NCI-H1694 treated with DMSO at 0.1 percent for 48 hours (cell line): ENCODE data around the gene NPLOC4.
"Not testable (repeated sequence)": the region's sequence is repeated elsewhere in the genome, so short reads cannot be mapped to it uniquely, and the experiment has no call there.

ENCODE experiments used
- DNase-seq: peaks from one replicate; lab custom pipeline; 2025; lab: John Stamatoyannopoulos, UW

NPLOC4 gene

DNA sequence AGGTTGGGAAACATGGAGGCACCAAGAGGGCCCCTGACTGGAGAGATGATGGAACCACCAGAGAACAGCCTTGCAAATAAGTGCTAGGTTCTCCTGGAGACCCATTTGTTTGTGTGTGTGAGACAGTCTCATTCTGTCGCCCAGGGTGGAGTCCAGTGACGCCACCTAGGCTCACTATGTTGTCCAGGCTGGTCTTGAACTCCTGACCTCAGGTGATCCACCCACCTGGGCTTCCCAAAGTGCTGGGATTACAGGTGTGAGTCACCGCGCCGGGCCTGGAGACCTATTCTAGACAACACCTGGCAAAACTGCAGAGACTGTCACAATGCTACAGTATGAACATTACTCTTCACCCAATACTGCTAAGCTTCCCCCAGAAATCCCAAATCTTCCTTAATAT, 1.5 kb downstream of the NPLOC4 start:
- no peak for DNase-seq

DNA sequence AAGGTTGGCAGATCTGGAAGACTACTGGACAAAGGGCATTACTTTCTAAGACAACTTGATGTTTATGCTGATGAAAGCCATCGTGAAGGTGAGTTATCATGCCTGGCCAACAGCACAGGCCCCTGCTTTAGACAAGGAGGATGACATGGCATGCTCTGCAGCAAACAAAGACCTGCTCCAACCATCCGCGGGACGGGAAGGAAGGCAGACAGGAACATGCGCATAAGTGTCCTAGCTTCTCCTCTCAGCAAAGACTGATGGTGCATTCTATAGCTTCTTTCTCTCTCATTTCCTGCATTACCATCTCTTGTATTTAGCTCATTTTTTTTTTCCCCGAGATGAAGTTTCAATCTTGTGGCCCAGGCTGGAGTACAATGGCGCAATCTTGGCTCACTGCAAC, 5.4 kb downstream of the NPLOC4 start:
- DNase-seq, result no peak

DNA sequence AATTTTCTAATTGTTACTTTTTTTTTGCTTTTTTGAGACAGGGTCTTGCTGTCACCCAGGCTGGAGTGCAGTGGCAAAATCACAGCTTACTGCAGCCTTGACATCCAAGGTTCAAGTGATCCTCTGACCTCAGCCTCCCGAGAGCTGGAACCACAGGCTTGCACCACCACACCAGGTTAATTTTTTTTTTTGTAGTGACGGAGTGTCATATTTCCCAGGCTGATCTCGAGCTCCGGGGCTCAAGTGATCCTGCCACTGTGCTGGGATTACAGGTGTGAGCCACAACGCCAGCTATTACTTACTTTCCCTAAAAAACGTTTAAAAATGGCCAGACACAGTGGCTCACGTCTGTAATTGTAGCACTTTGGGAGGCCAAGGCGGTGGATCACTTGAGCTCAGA, 6.6 kb downstream of the NPLOC4 start:
- DNase-seq, result no peak

DNA sequence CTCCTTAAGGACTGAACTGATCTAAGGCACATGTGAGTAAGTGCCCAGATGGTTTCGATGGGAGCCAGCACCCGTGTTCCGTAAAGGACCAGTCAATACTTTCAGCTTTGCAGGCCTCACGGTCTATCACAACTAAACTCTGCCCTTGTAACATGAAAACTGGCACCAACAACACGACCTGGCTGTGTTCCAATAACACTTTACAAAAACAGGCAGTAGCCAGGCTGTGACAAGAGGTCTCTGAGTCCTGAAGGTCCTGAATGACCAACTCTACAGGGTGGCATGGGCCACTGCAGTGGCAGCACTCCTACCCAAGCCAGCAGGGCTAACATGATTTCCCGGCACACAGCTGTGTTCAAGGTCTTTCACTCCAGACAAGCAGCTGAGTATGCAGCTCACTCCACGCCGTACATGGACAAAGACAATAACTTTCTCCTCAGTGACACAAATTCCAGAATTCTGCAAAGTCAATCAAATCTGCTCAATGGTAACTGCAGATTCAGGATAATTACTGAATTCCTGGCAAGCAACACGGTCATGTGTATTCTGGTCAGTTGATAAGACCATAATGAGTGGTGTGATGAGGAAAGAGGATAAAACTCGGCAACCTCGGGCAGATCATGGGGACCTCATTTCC, 15.3 kb downstream of the NPLOC4 start:
- DNase-seq, result no peak

DNA sequence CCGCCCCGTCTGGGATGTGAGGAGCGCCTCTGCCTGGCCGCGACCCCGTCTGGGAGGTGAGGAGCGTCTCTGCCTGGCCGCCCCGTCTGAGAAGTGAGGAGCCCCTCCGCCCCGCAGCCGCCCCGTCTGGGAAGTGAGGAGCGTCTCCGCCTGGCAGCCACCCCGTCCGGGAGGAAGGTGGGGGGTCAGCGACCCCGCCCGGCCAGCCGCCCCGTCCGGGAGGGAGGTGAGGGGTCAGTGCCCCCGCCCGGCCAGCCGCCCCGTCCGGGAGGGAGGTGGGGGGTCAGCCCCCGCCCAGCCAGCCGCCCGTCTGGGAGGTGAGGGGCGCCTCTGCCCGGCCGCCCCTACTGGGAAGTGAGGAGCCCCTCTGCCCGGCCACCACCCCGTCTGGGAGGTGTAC, 18.6 kb downstream of the NPLOC4 start:
- not testable (repeated sequence) for DNase-seq

DNA sequence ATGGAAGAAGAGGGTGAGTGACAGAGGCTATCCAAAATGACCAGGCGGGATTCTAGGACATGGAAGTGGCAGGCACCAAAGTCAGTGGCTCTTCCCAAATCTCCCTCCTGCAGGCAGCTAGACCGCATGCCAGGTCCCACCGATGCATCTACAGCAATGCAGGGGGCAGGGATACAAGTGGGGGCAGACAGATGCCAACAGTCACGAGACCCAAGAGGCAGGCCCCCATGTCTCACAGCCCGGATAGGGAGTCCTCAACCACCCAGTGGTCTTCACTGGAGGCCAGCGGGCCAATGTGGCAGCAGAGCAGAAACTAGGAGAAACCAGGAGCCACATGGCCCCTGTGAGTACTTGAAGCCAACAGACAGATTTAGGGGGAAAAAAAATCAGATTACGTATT, 20.0 kb downstream of the NPLOC4 start:
- DNase-seq, result no peak

DNA sequence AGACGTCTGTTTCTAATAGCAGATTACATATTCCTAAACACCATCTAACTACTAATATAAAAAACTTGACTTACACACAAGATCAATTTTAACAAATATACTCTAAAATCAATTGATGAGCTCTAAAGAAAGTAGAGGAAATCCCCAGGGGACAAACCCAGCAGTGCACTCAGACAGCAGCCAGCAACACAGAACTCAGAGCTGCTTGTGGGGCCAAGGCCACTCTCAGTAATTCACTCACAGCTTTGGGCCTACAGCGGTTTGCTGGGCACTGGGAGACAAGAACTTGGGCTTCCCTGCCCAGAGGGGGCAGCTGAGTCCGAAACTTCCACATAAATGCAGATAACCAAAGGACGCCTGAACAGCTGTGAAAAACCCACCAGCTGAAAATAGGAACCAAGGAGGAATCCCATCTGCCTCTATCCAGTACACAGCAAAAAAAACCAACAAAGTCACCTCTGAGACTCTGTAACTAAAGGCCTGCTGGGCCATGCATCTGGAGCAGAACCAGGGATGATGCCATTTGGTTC, 21.4 kb downstream of the NPLOC4 start:
- DNase-seq, result no peak

DNA sequence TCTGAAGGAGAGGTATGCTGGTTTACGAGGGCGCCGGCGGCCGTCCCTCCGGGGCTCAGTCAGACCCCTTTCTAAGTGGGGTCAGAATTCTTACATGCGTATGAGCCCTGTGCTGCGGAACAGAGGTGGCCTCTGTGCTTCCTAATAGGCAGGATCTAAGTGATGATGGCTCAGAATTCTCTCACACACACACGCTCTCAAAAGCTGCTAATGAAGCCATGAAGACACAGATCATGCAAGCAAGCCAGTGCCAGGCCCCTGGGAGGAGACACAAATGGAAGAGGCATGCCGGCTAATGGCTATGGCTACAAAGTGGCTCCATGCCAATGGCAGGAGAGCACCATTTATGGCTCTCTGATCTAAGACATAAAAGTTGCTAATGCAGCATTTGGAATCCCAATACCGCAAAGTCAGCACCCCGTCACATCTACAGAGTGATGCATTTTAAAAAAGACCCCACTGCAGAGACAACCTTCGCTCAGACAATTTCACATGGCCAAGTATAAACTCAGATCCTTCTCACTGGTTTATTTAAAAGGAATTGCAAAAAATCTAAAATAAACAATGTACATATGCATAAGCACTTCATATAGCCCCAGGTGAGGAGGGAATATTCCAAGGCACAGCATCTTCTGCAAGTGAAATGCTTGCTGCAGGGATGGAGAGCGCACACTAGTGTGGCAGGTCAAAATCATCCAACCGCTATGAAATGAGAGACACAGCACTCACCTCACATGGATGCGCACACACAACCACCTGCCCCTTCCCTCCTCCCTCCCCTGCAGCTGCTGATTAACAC, 24.5 kb downstream of the NPLOC4 start:
- no peak for DNase-seq

DNA sequence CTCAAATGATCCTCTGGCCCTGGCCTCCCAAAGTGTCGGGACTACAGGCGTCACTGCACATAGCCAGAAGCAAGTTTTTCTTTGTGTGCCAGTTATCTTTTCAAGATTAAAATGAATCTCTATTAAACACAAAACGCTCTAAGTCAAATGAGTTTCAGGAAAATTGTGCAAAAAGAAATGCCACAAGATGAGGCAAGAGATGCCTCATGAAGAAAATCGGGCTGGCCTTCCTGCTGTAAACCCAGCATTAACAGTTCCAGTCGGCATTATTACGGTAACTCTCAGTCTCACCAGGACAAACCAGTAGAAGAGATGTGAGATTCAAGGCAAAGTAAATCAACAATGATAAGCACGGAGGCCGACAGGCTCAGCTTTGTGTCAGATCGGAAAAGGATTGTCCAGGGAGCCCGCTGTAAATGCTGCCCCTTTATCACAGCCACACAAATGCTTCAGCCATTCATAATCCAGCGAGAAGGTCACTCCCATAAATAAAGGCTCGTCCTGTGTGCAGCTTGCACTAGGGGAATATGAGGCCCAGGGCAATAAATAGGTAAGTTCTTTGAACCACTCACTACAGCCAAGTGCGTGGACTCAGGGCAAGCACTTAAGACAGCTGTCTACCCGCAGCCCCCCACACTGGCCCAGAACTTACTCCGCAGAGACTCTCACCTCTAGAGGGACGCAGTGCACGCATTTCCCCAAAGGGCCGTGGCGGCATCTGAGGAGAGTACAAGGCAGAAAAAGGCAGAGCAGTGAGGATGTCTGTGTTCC, 27.2 kb downstream of the NPLOC4 start:
- no peak for DNase-seq

DNA sequence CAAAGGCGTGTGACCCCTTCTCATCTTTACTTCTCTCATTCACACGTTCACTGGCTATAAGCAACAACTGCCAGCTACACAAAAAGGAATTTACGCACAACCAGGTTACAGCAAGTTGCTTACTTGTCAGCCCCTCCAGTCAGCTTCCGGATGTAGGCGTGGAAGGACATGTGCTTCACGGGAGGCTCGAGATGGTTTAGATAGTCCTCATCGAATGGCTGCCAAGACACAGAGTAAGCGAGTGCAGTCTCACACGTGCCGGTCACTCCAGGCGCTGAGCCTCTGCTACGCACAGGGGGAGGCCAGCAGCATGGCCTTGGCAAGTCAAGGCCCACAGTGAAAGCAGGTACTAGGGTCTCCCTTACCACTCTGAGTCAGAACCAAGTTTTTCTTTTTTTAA, 28.3 kb downstream of the NPLOC4 start:
- DNase-seq, result no peak

DNA sequence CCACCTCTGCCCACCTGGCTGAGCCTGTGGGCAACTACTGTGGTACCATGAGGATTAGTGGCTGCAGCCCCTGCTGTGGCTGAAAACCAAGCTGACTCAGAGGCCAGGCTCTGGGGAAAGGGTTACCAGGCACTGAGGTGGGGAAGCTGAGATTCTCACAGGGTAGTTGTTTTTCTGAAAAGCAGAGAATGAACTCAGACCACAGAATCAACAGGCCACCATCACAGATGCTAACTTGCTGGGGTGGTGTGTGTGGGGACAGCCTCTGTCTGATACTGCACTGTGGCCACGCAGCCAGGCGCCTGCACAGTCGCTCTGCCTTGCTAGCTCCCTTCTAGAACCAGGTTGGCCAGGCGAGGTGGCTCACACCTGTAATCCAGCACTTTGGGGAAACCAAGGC, 28.8 kb downstream of the NPLOC4 start:
- DNase-seq, result no peak

DNA sequence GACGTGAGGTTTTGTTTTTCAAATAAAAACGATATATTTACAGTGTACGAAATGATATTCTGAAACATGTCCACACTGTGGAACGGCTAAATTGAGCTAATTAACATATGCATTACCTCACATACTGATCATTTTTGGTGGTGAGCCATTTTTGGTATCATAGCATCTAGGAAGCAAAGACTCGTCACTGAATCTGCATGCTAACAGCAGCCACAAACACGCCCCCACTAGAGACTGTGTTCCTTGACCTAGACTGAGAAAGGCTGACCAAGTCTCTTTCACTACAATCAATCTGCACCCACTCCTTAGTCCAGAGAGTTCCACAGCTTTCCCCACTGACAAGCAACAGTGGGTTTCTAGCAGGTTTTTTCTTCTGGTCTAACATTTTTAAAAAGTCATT, 29.5 kb downstream of the NPLOC4 start:
- no peak for DNase-seq

DNA sequence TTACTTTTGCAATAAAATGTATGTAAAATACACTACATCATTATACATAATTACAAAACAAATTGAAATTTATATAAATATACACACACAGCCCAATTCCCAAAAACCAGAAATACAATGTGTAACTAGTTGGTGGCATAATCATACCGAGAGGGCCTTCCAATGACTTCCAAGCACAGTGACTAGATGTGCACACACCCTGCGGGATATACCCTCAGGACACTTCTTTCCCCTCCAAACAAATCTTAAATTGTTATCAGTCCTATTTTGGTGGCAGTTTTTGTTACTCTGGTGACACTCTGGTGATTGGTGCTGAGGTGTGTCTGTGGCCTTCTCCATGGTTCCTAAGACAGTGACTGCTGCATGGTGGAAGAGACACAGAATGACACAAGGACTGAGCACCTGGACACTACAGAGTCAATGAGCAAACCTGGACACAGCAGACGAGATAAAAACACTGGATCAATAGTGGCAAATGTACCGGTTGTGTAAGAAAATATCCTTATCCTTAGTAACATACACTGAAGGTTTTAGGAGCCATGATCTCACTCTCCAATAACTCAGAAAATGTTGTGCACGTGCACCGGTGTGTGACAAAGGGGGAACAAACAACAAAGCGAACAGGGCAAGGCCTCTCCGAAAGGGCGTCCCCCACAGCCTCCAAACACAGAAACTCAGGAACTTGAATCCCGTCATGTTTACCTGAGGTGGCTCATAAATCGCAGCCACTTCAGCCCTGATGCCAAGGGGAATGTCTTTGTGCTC, 32.9 kb downstream of the NPLOC4 start:
- DNase-seq, result no peak

DNA sequence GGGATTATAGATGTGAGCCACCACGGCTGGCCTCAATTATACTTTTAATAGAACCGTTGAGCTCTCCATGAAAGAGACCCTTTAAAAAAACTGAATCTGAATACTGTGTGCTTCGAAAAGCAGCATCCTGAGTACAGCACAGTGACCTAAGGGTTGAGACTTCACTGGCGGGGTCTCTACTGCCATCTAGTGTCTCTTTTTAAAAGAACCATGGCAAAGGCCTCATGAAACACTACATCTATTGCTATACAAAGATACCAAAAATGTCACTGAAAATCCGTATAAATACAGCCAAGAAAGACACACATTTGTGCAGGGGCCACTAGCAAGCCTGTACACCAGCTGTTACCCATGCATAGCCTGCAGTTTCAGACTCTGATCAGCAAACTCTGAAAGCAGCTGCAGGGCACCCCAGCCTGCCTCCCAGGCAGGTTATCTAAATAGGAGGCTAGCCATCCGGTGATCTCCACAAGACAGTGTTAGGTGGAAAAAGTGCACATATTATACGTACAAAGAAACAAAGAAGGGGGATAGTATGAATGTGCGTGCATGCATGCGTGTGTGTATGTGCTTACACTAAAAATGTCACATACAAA, 35.3 kb downstream of the NPLOC4 start:
- DNase-seq, result peak; percentile 83

DNA sequence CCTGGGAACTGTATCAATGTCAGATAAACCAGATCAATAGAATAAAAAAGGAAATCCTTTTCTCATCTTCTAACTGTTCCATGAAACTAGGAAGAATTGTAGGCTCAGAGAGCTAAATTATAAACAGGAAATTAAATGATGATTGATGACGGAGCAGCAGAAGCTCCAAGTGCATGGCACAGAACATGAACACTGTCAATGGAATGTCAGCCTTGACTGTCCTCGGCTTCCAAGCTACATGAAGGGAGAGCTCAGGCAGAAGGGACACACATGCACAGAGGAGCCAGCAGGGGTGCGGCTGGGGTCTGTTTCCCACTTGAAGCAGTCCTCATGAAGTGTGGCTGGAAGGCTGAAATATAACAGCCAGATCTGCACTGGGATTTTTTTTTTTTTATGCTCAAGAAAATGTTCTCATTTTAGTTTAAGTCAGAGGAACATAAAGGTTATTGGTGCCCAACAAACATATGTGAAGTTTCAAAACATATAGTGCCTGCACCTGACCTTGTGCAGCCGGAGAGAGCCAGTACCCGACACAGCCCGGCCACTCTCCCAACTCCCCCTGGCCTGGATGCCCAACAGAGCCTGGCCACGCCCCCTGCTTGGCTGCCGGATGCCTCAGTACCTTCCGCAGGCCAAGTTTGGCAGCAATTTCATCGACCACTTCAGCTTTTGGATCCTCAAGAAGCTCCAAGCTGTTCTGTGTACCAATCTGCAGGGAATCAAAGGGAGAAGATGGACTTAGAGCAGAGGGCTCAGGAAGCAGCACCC, 37.0 kb downstream of the NPLOC4 start:
- no peak for DNase-seq

DNA sequence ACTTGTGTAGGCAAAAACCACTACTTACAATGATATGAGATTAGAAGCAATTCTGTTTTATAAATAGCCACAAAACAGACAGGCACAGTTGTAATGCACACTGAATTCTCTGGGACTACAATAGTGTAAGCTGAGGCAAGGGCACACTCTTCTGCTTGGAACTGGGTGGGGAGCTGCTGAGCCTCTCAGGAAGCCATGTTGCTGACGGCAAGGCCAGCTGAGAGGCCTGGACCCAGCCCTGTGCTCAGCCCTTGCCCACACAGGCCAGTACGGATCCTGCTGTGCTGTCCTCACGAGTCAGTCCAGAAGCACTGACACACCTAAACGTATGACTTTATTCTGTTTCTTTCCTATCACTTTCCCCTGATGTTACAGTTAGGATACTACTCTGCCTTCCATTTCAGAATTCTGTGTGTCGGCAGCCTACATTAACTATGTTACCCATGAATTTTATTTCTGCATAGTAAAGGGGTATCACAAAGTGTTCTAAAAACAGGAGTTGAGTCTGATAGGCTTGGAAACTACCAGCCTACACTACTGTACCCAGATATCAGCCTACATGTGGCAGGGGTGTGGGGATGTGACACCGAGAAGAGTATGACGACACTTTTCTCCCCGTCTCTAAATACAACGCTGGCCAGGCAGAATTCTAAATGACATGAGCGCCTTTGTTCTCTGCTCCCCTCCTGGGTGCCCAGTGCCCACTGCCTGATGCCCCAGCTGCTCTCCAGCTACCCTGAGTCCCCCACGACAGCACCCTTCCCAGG, 43.6 kb downstream of the NPLOC4 start:
- DNase-seq, result no peak

DNA sequence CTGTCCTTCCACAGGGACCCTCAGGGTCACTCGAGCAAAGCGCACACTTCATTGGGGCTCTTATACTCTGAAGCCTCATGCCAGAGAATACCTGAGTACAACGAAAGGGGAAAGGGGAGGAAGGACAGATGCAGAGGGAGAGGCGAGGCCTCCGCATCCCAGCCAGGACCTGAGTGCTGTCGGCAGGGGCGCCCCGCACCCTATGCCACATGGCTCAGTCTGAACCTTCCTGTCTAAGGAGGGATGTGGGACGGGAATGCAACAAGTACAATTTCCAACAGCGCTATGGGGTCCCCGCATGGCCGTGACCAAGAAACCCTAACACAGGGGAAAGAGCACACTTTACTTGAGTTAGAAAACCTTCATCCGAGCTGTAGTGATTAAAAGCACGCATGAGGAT, 44.9 kb downstream of the NPLOC4 start:
- no peak for DNase-seq

DNA sequence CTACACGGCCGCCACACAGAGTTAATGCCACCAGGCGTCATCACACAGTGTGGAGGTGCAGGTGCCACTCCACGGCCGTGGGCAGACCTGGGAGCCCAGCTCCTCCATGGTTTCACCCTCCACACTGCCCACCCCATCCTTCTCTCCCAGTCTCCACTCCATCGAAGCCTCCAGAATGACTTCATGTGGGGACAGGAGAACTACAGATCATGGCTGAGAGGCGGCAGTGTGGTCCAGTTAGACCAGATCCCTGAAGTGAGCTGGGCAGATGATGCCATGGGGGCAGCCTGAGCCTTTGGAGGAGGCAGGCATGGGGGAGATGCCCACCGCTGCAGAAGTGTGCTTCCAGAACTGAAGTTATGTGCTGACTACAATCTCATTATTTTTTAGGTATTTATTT, 46.8 kb downstream of the NPLOC4 start:
- no peak for DNase-seq

DNA sequence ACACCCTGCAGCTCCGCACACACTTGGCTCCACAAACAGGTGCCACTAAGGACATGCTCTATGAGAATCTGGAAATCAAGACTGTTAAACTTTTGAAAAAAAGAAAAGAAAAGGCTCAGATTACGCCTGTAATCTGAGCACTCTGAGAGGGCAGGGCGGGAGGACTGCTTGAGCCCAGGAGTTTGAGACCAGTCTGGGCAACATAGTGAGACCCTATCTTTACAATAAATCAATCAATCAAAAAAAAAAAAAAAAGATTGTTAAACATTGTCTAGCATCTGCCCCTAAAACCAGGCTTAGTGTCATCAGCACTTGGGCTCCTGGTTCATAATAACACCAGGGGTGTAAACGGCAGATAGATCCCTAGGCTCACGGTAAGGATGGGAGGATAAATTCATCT, 47.3 kb downstream of the NPLOC4 start:
- DNase-seq, result no peak

DNA sequence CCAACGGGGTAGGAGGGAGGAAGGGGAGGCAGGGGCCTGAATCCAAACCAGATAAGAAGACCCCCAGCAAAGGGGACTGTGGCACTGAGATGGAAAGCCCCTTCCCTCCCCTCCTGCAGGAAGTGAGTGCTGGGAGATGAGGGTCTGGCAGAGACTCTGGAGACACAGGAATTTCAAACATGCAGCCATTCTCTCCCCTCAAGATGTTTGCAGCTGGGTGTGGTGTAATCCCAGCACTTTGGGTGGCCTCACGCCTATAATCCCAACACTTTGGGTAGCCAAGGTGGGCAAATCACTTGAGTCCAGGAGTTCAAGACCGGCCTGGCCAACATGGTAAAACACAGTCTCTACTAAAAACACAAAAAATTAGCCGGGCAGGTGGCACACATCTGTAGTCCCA, 50.8 kb downstream of the NPLOC4 start:
- no peak for DNase-seq
